ENCODE measurements around the gene UPK2.

The UPK2 gene

DNA sequence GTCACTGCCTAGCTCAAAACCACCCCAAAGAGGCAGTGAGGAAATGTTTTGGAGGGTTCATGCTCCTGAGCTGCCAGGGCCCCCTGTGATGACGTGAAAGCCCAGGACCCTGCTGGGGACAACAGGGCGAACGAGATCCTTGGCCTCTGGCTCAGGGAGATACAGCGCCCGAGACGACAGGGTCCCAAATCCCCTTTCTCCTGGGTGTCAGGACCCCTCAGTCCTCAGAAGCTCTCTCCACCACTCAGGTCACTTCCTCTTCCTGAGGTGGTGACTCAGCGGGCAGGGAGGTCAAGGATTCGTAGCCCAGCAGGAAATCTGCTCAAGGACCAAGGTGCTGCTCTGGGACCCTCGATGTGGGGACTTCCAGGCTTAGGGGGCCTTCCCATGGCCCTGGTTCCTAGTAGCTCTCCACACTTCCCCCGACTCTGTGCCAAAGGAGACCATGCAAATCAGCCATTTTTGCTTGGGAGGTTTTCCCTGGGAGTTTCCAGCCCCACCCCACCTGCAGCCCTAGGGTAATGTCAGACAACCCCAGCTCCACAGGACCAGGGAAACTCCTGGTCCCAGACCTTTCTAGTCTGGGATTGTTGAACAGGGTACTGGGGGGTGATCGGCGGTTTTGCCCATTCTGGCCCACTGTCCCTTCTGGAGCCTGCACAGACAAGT, 43.2 kb upstream of the UPK2 start:
- peaks cover 3% of the 10 kb centered on the region for H3K36me3 ChIP-seq (ENCODE audit: insufficient read depth, low read length)
- no peaks in the 10 kb centered on the region for H3K9me3 ChIP-seq (ENCODE audit: insufficient read depth, low read depth, low read length)
- H3K27ac ChIP-seq (ENCODE audit: low read depth, low read length): peak overlapping the region; percentile 98
- WGBS: 35% methylated on average over 12 of the region's 12 CpGs
- H3K27me3 ChIP-seq (ENCODE audit: insufficient read depth, low read length): no peaks in the 10 kb centered on the region
- peak overlapping the region; percentile 86 for H3K9ac ChIP-seq (ENCODE audit: low read depth, low read length)
- peak overlapping the region; percentile 47 for H3K4me3 ChIP-seq (ENCODE audit: low read length)
- peaks cover 70% of the 10 kb centered on the region for H3K4me1 ChIP-seq (ENCODE audit: insufficient read depth, low read length)

DNA sequence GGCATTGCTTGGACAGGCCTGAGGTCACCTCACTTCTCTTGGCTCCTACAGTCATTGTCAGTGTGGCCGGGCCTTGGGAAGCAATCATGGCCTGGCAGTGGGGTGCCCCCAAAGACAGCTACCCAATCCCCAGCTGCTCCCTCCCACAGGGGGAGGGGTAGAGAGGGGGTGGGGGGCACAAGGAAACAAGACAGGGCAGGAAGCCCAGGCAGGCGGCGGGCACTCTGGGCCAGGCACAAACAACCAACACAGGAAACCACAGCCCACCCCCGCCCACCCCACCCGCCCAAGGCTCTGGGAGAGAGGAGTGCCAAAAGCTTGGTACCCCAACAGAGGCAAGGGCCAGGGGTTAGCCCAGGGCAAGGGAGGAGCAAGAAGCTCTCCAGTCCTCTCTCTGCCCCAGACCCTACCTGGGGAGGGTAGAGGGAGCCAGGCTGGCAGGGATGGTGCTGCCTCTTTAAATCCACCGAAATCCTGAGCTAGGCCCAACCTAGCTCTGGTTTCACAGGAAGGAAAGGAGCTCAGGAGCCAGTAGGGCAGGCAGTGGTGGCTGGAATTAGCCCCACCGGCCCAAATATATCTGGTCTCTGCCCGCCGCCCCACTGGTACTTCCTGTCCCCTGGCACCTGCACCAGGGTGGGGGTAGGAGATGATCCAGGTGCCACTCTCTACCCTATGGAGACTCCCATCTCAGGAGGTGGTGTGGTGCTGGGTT, 42.5 kb upstream of the UPK2 start:
- Histone ChIP-seq H3K4me3 (ENCODE audit: low read length) (no peak overlapping the region), H3K27ac (ENCODE audit: low read depth, low read length) (peak overlapping the region; percentile 98)
- 69% methylated on average over 5 of the region's 9 CpGs for WGBS

DNA sequence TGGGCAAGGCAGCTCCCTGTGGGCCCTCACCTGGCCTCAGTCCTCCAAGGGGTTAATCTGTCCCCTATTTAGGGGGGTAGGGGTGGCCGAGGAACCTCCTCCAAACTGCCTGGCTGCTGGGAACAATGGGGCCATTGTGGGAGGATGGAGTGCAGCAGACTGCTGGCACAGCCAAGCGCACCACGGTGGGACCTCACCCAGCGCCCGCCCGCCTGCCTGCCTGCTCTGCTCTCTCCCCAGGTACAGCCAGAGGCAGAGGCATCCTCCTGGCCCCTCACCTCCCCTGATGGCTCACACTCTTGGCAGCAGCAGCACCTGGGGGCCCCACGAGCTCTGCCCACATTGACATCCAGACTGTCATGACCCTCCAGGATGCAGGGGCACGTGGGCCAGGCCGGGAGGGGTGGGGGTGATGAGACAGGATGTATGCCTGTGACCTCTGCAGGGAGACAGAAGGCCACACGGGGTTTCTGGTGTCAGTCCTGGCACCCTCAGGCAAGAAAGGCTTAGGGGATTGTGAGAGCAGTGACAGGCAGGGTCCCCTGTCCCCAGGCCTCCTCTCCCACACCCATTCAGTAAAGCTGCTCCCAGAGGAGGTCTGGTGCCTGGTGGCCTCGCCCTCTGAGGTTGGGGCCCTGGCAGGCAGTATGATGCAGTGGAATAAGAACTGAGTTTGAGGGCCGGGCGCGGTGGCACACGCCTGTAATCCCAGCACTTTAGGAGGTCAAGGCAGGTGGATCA, 41.8 kb upstream of the UPK2 start:
- H3K27ac ChIP-seq (ENCODE audit: low read depth, low read length): peak overlapping the region; percentile 75
- H3K4me1 ChIP-seq (ENCODE audit: insufficient read depth, low read length): peaks cover 71% of the 10 kb centered on the region
- 0 out of 2 replicates have a peak overlapping the region, but pooled peaks have one; percentile 24 for H3K9ac ChIP-seq (ENCODE audit: low read depth, low read length)
- no peak overlapping the region for H3K4me3 ChIP-seq (ENCODE audit: low read length)
- WGBS: 67% methylated on average over 15 of the region's 15 CpGs
- no peaks in the 10 kb centered on the region for H3K27me3 ChIP-seq (ENCODE audit: insufficient read depth, low read length)
- no peaks in the 10 kb centered on the region for H3K36me3 ChIP-seq (ENCODE audit: insufficient read depth, low read length)
- no peaks in the 10 kb centered on the region for H3K9me3 ChIP-seq (ENCODE audit: insufficient read depth, low read depth, low read length)

More for the DNA sequence above, 42.5 kb upstream of the UPK2 start:
- no peaks in the 10 kb centered on the region for H3K9me3 ChIP-seq (ENCODE audit: insufficient read depth, low read depth, low read length)
- no peaks in the 10 kb centered on the region for H3K27me3 ChIP-seq (ENCODE audit: insufficient read depth, low read length)
- H3K4me1 ChIP-seq (ENCODE audit: insufficient read depth, low read length): peaks cover 70% of the 10 kb centered on the region
- no peaks in the 10 kb centered on the region for H3K36me3 ChIP-seq (ENCODE audit: insufficient read depth, low read length)
- H3K9ac ChIP-seq (ENCODE audit: low read depth, low read length): peak overlapping the region; percentile 86; the same call in 1 of the 2 replicates

- no peak overlapping the region for H3K9ac ChIP-seq (ENCODE audit: low read depth, low read length)
- peaks cover 72% of the 10 kb centered on the region for H3K4me1 ChIP-seq (ENCODE audit: insufficient read depth, low read length)
- H3K36me3 ChIP-seq (ENCODE audit: insufficient read depth, low read length): no peaks in the 10 kb centered on the region
Observed at GRCh38 chr11:118914987-118915386, 41.1 kb upstream of the UPK2 start.

DNA sequence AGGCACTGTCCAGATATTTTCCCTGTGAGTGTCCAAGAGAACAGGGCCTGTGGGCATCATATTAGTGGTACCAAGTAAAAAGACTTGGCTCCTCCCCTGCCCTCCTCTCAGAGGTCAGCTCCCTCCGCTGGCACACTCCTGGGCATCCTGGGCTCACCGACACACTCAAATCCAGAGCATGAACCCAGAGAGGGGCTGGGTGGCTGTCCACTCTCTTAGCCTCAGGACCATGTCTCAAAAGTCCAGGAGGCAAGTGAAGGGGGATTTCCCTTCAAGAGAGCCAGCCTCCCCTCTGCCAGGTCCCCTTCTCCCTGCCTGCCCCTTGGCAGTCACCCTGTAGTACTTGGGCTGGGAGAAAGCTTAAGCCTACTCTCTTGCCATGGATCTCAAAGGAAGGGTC, 40.7 kb upstream of the UPK2 start:
- Histone ChIP-seq H3K36me3 (ENCODE audit: insufficient read depth, low read length) (no peaks in the 10 kb centered on the region), H3K4me1 (ENCODE audit: insufficient read depth, low read length) (peaks cover 76% of the 10 kb centered on the region), H3K9me3 (ENCODE audit: insufficient read depth, low read depth, low read length) (no peaks in the 10 kb centered on the region), H3K27me3 (ENCODE audit: insufficient read depth, low read length) (no peaks in the 10 kb centered on the region), H3K27ac (ENCODE audit: low read depth, low read length) (no peak overlapping the region), H3K9ac (ENCODE audit: low read depth, low read length) (no peak overlapping the region), H3K4me3 (ENCODE audit: low read length) (no peak overlapping the region)
- 96% methylated on average over 2 of the region's 2 CpGs for WGBS

More at GRCh38 chr11:118914987-118915386, 41.1 kb upstream of the UPK2 start:
- H3K4me3 ChIP-seq (ENCODE audit: low read length): no peak overlapping the region
- 96% methylated on average over 4 of the region's 4 CpGs for WGBS
- H3K27me3 ChIP-seq (ENCODE audit: insufficient read depth, low read length): no peaks in the 10 kb centered on the region
- no peaks in the 10 kb centered on the region for H3K9me3 ChIP-seq (ENCODE audit: insufficient read depth, low read depth, low read length)
- no peak overlapping the region for H3K27ac ChIP-seq (ENCODE audit: low read depth, low read length)

DNA sequence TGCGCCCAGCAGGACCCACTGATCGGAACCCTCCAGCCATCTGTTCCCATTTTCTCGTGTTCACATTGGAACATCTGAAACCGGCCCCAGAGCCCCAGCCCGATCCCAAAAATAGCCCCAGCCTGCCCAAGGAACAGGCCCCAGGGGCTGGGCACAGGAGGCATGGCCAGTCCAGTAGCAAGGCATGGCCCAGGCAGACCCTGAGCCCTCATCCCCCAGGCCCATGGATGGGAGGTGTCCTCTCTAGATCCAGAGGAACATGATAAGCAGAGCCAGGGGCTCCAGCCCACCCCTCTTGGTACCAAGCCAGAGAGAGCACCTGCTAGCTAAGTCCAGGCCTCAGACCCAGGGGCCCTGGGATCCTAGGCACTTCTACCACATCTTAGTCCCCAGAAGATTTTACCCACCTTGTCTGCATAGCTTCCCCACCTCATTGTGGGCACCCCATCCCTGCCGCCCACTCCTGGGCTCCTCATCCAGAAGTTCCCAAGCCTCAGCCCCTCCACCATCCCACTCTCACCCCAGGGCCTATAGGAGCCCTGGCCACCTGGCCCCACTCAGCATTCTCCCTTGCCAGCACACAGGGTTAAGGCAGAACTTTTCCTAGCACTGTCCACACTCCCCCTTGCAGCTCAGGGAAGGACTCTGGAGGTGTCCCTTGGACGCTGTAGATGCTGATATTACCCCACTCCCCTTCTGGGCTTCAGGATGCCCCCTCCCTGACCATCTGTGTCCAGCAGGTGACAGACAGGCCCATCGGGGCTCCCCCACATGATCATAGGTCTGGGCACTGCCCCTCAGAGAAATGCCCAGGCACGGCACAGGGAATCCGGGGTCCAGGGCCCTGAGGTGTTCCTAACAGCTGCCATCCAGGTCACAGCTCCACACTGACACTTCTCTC, 39.9 kb upstream of the UPK2 start:
- H3K4me1 ChIP-seq (ENCODE audit: insufficient read depth, low read length): peaks cover 84% of the 10 kb centered on the region
- peak overlapping the region; percentile 92 for H3K27ac ChIP-seq (ENCODE audit: low read depth, low read length)
- WGBS: 62% methylated on average over 10 of the region's 10 CpGs
- H3K27me3 ChIP-seq (ENCODE audit: insufficient read depth, low read length): no peaks in the 10 kb centered on the region
- H3K36me3 ChIP-seq (ENCODE audit: insufficient read depth, low read length): no peaks in the 10 kb centered on the region
- H3K9ac ChIP-seq (ENCODE audit: low read depth, low read length): peak overlapping the region; percentile 63
- H3K9me3 ChIP-seq (ENCODE audit: insufficient read depth, low read depth, low read length): no peaks in the 10 kb centered on the region
- peak overlapping the region; percentile 36; the same call in 1 of the 2 replicates for H3K4me3 ChIP-seq (ENCODE audit: low read length)

- Histone ChIP-seq H3K27me3 (ENCODE audit: insufficient read depth, low read length) (no peaks in the 10 kb centered on the region), H3K9ac (ENCODE audit: low read depth, low read length) (peak overlapping the region; percentile 63), H3K27ac (ENCODE audit: low read depth, low read length) (peak overlapping the region; percentile 92), H3K9me3 (ENCODE audit: insufficient read depth, low read depth, low read length) (no peaks in the 10 kb centered on the region), H3K4me1 (ENCODE audit: insufficient read depth, low read length) (peaks cover 85% of the 10 kb centered on the region), H3K4me3 (ENCODE audit: low read length) (peak overlapping the region; percentile 36), H3K36me3 (ENCODE audit: insufficient read depth, low read length) (no peaks in the 10 kb centered on the region)
- WGBS: 3% methylated on average over 6 of the region's 8 CpGs
Observed at GRCh38 chr11:118916842-118917388, 39.2 kb upstream of the UPK2 start.

GRCh38 chr11:118917481-118918127, 38.5 kb upstream of the UPK2 start:
- peak overlapping the region; percentile 92 for H3K27ac ChIP-seq (ENCODE audit: low read depth, low read length)
- H3K4me3 ChIP-seq (ENCODE audit: low read length): peak overlapping the region; percentile 36
- peak overlapping the region; percentile 63 for H3K9ac ChIP-seq (ENCODE audit: low read depth, low read length)
- peaks cover 84% of the 10 kb centered on the region for H3K4me1 ChIP-seq (ENCODE audit: insufficient read depth, low read length)
- 14% methylated on average over 13 of the region's 13 CpGs for WGBS
- H3K9me3 ChIP-seq (ENCODE audit: insufficient read depth, low read depth, low read length): no peaks in the 10 kb centered on the region
- no peaks in the 10 kb centered on the region for H3K36me3 ChIP-seq (ENCODE audit: insufficient read depth, low read length)
- H3K27me3 ChIP-seq (ENCODE audit: insufficient read depth, low read length): no peaks in the 10 kb centered on the region

DNA sequence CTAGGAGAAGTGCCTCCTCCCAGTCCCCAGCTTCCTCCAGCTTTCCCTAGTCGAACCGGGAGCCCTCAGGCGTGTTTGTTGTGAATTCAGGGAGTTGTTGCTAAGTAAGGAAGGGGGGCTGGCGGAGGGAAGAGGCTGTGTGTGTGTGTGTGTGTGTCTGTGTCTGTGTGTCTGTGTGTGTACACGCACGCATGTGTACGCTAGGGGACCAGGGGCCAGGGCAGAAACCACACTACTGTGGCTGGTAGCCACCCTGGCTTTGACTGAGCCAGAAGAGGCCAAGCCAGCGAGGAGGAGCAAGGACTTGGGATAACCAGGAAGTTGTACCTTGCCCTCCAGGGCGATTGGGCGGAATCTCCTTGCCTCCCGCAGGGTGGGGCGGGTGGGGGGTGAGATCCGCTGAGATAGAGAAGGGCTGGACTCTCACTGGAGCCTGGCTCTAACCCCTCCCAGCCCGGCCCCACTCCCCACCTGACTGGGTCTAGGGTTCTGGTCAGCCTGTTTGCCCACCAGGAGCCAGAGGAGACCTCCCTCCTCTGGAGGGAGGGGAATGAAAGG, 37.9 kb upstream of the UPK2 start:
- Histone ChIP-seq H3K4me3 (ENCODE audit: low read length) (peak overlapping the region; percentile 36), H3K4me1 (ENCODE audit: insufficient read depth, low read length) (peaks cover 83% of the 10 kb centered on the region), H3K9me3 (ENCODE audit: insufficient read depth, low read depth, low read length) (no peaks in the 10 kb centered on the region), H3K27me3 (ENCODE audit: insufficient read depth, low read length) (no peaks in the 10 kb centered on the region), H3K27ac (ENCODE audit: low read depth, low read length) (peak overlapping the region; percentile 92), H3K9ac (ENCODE audit: low read depth, low read length) (peak overlapping the region; percentile 51), H3K36me3 (ENCODE audit: insufficient read depth, low read length) (no peaks in the 10 kb centered on the region)
- WGBS: 8% methylated on average over 11 of the region's 14 CpGs

All from HUES64 (cell line).